GM18505 (cell line): Measurements from ENCODE around the gene CCDC182.
A peak's percentile ranks its signal among the peaks of the same experiment; 100 is the strongest.

Source experiments
- ATAC-seq: cut with Tn5 transposase; IDR thresholded peaks from one replicate; pipeline ENCODE4 v1.9.1; 2021; ENCODE audit not compliant: unreplicated experiment
- POLR2A ChIP-seq: IDR thresholded peaks from 4 replicates; pipeline ENCODE4 v1.6.1; 2011; ENCODE audit warnings: borderline replicate concordance; ENCODE audit not compliant: insufficient read depth, insufficient read length; ENCODE audit errors: extremely low read depth

The CCDC182 gene

DNA sequence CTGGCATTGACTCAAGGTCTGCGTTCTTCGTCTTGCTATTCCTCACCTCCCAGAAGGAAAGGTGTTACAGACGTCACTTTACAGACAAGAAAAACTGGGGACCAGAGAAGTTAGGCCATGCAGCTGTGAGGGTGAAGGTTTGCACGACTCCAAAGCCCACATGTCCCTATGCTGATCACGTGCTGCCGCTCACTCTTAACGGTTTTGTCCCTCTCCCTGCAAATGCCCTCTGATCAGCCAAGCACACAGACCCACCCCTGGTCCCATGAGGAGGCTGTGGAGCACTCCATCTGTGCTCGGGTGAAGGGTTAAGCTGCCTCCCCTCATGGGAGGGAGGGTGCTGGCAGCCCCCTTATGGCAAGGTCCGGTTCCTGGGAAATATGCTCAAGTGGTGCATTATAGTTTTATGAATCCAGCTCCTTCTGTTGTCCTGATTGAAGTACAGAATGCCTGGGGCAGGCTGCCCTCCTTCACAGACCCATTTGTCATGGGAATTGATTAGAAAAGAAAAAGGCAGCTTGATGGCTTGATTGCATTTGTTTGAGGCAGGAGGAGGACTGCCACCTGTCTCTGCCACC is 18.8 kb downstream of the CCDC182 start:
- ATAC-seq: no peak
- no peak for TF ChIP-seq POLR2A

DNA sequence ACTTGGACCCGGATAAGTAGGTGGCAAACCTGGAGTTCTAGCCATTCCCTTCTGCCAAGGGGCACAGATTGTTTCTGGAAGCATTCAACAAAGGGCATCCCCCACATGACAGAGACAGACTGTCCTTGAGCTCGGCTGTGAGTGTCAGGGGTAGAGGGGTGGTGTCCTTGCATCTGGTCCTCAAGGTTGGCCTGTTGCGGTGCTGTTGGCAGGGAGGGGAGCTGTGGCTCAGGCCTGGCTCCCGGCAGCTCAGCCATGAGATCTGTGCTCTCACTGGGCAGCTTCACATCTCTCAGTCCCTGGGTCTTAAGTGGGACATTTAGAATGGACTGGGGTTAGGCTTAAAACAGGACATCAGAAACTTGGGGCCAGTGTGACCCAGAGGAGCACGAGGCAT is 20.4 kb downstream of the CCDC182 start:
- no peak for TF ChIP-seq POLR2A
- ATAC-seq: no peak

DNA sequence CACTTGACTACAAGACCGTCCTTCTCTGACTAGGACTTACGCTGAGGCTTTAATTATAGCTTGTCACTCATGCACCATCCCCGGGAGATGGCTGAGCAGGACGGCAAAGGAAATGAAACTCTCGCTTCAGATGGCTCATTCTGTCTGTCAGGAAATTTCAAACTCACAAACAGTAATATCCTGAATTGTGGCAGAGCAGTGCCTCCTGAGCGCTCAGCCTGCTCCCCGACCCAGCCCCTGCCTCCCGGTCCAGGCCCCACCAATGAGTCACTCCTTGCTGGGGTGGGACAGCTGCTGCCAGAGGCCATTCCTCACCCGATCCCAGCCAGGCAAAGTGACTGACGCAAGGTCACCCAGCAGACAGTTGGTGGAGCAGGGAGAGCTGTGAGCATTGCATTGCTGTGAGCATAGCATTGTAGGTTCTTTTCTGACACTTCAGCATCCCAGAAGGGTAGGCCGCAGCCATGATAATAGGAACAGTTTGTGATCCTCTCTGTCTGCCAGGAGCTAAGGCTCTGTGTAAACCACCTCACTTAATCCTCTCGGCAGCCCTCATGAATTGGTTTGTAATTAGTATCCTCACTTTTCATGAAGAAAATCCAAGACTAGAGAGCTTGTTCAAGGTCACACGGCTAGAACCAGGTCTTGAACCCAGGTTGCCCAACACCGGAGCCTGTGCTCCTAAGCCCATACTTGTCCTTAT is 20.9 kb downstream of the CCDC182 start:
- peak; percentile 70 for ATAC-seq
- no peak for TF ChIP-seq POLR2A

DNA sequence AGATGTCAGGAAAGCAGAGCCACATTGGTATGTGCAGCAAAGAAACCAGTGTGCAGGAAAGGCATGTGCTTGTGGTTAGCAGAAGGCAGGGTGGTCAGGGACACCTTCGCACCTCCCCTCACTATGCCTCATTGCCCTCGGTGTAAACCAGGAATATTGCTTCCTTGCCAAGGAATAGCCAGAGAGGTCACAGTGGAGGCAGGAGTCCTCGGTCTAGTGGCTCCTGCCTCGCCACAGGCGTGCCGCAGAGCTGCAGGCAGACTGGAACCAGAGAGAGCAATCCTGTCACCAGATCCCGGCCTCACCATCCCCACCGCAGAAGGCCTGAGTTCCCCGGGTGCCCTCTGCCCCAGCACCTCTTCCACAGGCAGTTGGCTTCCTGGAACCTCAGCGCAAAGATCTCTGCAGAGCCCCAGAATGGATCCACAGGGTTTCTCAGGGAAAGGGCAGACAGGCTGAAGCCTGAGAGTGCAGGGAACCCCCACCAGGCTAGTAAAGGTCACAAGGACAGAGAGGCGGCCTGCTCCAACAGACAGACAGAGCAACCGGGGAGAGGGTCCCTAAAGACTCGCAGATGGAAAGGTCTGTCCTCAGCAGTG is 21.6 kb downstream of the CCDC182 start:
- no peak for TF ChIP-seq POLR2A
- no peak for ATAC-seq

DNA sequence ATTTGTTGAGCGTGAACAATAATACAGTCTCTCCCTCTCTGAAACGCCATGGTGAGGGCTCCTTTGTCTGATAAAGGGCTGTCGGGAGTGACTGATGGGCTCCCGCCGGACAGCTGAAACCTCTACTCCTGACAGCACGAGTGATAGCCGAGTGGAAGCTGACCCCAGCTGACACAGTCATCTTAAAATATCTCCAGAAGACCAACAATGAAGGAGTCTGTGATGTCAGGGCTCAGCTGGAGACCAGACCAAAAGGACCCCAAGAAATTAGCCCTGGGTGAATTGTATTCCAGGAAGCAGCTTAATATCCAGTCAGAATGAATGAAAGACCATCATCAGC is 22.4 kb downstream of the CCDC182 start:
- no peak for TF ChIP-seq POLR2A
- ATAC-seq: no peak

DNA sequence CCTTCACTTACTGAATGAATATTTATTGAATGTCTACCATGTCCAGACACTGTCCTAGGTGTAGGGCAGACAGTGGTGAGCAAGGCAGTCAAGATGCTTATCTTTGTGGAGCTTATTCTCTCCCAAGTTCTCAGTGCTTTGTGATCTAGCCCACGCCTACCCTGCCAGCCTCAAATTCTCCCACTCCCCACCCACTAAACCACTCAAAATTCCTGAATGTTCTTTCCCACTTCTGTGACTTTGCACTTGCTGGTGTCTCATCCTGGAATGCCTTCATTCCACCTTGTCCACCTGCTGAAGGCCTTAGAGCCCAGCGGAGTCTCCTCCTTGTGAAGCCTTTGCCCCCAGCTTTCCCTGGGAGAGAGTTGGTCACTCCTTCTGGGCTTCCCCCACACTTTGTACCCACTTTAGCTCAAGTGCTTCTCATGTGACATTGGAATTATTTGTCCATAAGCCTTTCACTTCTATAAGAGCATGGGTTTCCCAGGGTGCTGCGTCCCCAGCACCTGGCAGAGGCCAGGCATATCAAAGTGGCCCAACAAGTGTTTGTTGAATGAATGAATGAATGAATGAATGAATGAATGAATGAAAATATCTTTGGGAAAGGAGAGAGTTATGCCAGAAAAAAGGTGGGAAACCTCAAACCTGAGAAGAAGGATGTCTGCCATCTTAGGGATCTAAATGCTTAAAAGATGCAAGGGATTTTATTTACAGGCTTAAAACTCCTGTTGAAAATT is 23.0 kb downstream of the CCDC182 start:
- ATAC-seq: no peak
- TF ChIP-seq POLR2A: no peak

DNA sequence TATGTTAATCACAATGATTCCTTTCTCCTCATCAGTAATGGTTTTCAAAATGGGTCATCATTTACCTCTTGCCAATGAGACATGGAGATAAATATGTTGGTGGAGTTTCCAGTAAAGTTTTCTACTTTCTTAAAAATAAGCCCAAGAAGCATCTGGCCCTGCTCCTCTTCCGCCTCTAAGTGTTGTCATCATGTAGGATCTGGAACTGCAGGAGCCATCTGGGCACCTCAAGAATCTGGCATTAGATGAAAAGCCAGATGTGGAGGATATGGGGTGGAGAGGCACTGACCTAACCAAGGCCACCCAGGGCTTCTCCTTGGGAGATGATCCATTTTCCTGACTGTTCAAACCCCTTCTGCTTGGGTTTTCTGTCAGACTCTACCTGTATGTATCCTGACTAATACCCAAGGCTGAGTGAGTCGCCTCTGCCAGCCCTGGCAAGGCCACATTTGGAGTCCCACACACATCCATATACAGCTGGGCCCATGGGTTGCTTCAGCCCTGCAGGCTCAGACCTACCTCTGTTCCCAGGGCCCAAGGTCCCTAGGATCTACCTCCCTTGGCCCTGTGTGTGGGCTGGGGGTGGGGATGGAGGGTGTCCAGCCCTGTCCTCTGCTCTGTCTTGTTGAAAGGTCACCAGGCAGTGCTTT is 24.6 kb downstream of the CCDC182 start:
- no peak for ATAC-seq
- TF ChIP-seq POLR2A: no peak

DNA sequence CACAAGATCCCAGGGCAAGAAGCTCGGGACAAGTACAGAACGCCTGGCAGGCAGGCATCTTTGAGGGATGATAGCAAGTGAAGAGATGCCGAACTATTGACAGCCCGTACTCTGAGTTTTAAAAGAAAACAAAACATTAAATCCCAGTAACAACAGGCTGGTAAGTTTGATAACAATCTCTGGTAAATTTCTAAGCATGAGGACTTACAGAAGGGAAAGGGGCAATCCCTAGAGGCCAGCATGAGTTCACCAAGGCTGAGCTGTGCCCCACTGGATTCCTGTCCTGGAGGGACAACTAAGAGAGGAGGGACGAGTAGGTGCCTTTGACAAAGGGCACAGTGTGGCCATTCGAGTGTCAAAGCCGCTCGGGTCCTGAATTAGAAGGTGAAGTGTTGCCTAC is 26.2 kb downstream of the CCDC182 start:
- no peak for TF ChIP-seq POLR2A
- no peak for ATAC-seq

DNA sequence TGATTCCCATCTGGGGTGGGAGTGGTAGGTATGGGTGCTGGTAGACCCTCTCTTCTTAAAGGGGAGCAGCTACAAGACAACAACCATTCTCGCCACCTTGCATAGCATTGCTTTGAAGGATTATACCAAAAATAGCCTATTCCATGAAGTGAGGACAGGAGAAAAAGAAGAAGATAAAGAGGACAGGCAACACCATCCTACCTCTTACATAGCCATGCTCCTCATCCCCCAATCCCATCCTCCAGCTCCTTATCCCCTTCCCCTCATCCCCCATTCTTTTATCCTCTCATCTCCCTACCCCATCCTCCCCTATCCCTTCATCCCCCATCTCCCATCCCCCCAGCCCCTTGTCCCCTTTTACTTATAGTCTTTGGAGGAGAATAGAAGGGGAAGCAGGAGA is 29.1 kb downstream of the CCDC182 start:
- TF ChIP-seq POLR2A: no peak
- ATAC-seq: no peak

DNA sequence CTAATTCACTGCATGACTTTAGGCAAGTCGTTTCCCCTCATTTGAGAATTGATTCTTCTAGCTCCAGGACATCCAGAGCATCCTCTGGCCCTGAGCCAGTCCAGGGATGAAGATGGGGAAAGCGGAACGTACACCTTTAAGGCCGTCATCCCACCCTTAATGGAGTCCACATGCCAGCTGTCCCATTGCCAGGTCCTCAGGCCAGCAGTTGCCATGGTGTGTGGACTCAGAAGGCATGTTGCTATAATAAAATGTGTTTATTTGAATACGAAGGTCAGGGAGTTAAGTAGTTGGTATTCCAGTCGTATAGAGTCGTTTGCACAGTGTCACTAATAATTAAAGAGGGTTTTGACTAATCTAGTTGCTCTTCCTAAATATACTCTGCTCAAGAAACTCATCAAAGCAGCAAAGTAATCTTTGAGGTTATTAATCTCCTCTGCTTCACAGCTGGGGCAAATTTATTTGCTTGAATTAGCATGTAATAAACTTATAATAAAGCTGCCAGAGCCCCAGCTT is 30.4 kb downstream of the CCDC182 start:
- no peak for ATAC-seq
- no peak for TF ChIP-seq POLR2A

DNA sequence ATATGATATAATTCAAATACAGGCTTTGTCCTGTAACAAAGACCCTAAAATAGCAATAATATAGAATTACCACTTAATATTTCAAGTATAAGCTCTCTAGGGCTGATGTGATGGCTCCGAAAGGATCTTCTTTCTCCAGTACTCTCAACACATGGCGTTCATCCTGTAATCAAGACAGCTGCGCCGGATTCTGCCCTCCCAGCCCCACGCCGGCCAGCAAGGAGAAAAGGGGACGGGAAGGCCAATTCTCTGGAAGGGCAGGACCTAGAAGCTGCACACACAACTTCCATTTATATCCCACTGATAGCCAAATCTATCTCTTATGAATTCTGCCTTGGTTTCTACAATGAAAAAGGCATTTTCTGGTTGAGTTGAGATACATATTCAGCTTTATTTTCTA is 32.0 kb downstream of the CCDC182 start:
- ATAC-seq: no peak
- no peak for TF ChIP-seq POLR2A

DNA sequence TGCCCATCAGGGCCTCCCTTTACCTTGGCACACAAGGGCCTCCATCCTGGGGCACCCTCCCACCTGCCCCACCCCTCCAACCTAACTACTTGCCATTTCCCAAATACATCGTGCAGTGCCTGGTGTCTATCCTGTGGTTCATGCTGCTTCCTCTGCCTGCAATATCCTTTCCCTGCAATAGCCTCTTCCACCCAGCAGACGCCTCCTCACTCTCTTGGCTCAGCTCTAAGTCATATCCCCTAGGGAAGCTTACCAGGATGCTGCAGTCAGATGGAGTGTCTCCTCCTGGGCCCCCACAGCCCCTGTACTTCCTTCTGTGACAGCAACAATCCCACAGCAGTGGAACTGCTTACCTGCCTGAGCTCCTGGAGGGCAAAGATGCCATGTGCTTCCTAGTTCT is 36.7 kb downstream of the CCDC182 start:
- no peak for TF ChIP-seq POLR2A
- no peak for ATAC-seq

DNA sequence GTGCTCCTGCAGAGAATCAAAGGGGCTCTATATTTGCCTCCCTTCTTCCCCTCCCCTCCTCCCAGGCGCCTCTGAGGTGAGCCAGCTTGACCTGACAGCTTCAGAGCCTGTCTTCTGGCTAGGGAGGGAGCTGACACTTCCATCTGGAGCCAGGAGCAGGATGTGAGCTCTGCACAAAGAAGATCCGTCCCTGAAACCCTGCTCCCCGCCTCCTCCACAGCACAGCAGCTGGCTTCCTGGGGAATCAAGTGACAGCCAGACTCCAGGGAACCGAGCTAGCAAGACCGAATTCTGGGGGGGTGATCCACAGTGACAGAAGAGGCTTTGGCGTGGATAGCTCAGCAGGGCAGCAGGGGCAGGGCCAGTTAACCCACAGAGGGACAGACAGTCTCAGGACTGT is 37.2 kb downstream of the CCDC182 start:
- no peak for TF ChIP-seq POLR2A
- ATAC-seq: no peak
